GM13976 (cell line): ENCODE results near the gene TGIF1.

Experiments used
- DNase-seq: peaks from one replicate; pipeline ENCODE4 v3.0.0; 2012; ENCODE audit warnings: low spot score
- in situ Hi-C: fragments of 300-500 bp; cut with MboI; formaldehyde crosslinking; loops from one replicate; pipeline ENCODE4 v1.12.0; 2022; ENCODE audit warnings: low sequenced_read_pairs, mixed read lengths, inconsistent platforms; ENCODE audit not compliant: unreplicated experiment
- TF ChIP-seq, protein P1 (sequence below): IDR thresholded peaks from 2 replicates; pipeline ENCODE4 v1.5.1; 2012; ENCODE audit warnings: borderline replicate concordance, mild to moderate bottlenecking; ENCODE audit not compliant: insufficient read depth; ENCODE audit errors: extremely low read depth, missing control alignments, control extremely low read depth

TGIF1 gene

DNA sequence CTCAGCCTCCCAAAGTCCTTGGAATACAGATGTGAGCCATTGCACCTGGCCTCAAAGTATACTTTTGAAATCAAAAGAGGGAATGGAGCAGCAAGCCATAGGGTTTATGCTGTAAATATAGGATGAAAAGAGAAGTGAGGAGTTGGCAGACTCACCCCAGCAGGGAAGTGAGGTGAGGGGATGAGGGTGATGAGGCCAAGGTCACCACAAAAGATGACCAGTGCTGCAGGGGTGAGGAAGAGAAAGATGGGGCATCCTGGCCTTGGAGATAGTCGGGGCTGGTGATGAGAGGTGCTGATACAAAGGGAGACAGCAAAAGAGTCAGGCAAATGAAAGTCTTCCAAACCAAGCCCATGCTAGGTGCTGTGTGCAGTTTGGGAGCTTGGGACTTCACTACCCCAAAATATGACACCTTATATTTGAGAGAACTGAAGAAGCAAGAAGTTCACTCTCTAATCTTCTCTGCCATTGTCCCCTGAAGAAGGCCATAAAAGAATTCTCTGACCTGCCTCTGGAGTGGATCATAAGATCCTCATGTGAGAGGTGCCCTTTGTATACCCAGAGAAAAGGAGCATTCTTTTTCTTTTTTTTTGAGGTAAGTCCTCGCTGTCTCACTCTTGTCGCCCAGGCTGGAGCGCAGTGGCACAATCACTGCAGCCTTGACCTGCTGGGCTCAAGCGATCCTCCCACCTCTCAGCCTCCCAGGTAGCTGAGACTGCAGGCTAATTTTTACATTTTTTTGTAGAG is 31.0 kb downstream of the TGIF1 start:
- TF ChIP-seq, protein P1, sequence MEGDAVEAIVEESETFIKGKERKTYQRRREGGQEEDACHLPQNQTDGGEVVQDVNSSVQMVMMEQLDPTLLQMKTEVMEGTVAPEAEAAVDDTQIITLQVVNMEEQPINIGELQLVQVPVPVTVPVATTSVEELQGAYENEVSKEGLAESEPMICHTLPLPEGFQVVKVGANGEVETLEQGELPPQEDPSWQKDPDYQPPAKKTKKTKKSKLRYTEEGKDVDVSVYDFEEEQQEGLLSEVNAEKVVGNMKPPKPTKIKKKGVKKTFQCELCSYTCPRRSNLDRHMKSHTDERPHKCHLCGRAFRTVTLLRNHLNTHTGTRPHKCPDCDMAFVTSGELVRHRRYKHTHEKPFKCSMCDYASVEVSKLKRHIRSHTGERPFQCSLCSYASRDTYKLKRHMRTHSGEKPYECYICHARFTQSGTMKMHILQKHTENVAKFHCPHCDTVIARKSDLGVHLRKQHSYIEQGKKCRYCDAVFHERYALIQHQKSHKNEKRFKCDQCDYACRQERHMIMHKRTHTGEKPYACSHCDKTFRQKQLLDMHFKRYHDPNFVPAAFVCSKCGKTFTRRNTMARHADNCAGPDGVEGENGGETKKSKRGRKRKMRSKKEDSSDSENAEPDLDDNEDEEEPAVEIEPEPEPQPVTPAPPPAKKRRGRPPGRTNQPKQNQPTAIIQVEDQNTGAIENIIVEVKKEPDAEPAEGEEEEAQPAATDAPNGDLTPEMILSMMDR = no peak
- in situ Hi-C loops = no loop called here

DNA sequence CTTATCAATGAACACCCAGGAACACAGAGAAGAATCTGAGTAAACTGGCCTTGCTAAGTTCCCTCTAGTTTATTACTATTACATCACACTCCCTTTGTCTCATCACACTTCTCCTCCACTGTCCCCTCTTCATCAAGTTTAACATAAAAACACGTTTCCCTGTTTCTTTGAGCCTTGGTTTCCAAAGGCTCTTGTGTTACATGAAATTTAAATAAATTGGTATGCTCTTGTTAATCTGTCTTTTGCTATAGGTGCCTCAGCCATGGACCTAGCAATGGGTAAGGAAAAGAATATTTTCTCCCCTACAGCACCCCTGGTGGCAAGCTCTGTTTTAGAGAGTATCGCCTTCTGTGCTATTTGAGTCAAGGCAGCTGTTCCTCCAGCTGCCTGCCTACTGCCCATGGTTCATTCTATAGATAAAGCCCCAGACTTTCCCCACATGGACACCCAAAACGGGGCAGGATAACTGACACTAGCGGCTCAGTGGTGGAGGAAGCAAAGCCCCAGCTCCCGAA is 31.8 kb downstream of the TGIF1 start:
- TF ChIP-seq, protein P1 = no peak
- DNase-seq = peak; percentile 33
- in situ Hi-C loops = no loop called here

More for the DNA sequence above, 31.0 kb downstream of the TGIF1 start:
- DNase-seq = no peak

GRCh38 chr18:3482258-3482657 is 32.3 kb downstream of the TGIF1 start:
- TF ChIP-seq, protein P1 = no peak
- in situ Hi-C loops = no loop called here
- no peak for DNase-seq

DNA sequence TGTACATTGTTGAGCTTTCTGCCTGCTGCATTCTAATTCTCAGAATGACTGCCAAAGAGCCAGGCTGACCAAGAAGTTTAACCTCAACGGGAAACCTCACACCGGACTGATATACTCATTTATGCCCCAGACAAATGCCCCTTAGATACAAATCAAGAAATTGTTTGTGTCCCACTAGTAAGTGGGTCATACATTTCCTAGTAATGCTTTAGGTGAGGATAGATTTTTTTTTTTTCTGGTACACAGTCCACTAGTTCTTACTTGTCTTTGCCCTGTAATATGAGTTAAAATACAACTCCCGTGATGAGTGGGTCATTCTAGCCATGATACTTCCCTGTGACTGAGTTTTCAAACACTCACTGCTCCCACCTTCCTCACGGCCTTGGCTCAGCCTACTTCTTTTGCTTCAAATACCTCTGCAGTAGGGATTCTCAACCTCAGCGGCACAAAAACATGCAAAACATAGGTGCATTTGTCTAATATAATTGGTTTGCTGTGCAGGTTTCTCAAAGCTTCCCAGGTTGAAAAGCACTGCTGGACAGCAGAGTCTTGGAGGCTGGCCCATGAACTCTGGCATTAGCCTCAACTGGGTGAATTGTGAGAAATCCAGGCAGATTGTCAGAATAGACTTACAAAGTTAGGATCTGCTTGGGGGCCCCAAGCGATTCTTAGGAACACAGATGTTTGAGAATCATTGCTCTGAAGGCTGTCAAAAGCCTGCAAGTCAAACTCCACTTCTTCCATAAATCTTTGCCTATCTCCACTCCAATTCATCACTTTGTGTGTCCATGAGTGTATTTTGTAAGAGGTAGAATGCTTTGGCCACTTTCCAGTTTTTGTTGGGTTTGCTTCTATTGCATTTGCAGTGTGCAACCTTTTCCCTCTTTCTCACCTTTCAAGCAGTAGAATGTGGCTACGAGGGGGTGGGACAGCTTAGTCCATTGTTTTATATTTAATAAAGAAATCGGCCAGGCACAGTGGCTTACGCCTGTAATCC is 35.5 kb downstream of the TGIF1 start:
- TF ChIP-seq, protein P1 = no peak
- in situ Hi-C loops = no loop called here
- DNase-seq = no peak

- DNase-seq = no peak
- in situ Hi-C loops = no loop called here
- TF ChIP-seq, protein P1 = no peak
Measured at GRCh38 chr18:3486512-3486911, 36.5 kb downstream of the TGIF1 start.

DNA sequence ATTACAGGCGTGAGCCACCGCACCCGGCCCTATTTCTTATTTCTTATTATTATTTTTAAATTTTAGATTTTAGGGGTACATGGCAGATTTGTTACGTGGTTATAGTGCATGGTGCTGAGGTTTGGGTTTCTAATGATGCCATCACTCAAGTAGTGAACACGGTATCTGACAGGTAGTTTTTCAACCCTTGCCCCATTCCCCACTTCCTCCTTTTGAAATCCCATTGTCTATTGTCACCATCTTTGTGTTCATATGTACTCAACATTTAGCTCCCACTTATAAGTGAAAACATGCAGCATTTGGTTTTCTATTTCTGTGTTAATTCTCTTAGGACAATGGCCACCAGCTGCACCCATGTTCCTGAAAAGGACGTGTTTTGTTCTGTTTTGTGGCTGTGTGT is 39.5 kb downstream of the TGIF1 start:
- in situ Hi-C loops = no loop called here
- no peak for DNase-seq
- TF ChIP-seq, protein P1 = no peak
